ENCODE data around the gene KCNJ9. TPM values are rescaled to one million over a fixed set of nuclear protein-coding genes. Genes with fewer than 3 reads are reported as not detected.

Gene KCNJ9
- total RNA-seq, 2 donors from 2014 or later: 0.08 TPM; not detected in 1

GRCh38 chr1:160082487-160082886 is 1.1 kb downstream of the KCNJ9 start:
- Histone ChIP-seq H3K27ac (no peak overlapping the region), H3K36me3 (no peaks in the 10 kb centered on the region), H3K9me3 (no peaks in the 10 kb centered on the region), H3K4me1 (peaks cover 0 to 11% of the 10 kb centered on the region in 2 donors), H3K4me3 (no peak overlapping the region), H3K27me3 (no peaks in the 10 kb centered on the region)
- TF ChIP-seq CTCF (IDR thresholded peaks at IDR 0.05): no peak
- no peak for DNase-seq (ENCODE audit: low spot score)

GRCh38 chr1:160082926-160083325 is 1.6 kb downstream of the KCNJ9 start:
- H3K4me3 ChIP-seq: no peak overlapping the region
- no peaks in the 10 kb centered on the region for H3K9me3 ChIP-seq
- no peak for TF ChIP-seq CTCF (IDR thresholded peaks at IDR 0.05)
- H3K36me3 ChIP-seq: no peaks in the 10 kb centered on the region
- no peak overlapping the region for H3K27ac ChIP-seq
- no peaks in the 10 kb centered on the region for H3K27me3 ChIP-seq
- H3K4me1 ChIP-seq: peaks cover 0 to 11% of the 10 kb centered on the region in 2 donors
- DNase-seq (ENCODE audit: low spot score): no peak

GRCh38 chr1:160083968-160084770 is 2.8 kb downstream of the KCNJ9 start:
- DNase-seq (ENCODE audit: low spot score): no peak
- no peaks in the 10 kb centered on the region for H3K9me3 ChIP-seq
- H3K4me1 ChIP-seq: peaks cover 0 to 11% of the 10 kb centered on the region in 2 donors
- H3K4me3 ChIP-seq: peak overlapping the region; percentile 26 to 48
- H3K27me3 ChIP-seq: no peaks in the 10 kb centered on the region
- H3K27ac ChIP-seq: no peak overlapping the region
- peak; percentile 48 to 82 for TF ChIP-seq CTCF (IDR thresholded peaks at IDR 0.05)
- H3K36me3 ChIP-seq: no peaks in the 10 kb centered on the region

GRCh38 chr1:160084771-160085321 is 3.5 kb downstream of the KCNJ9 start:
- H3K9me3 ChIP-seq: no peaks in the 10 kb centered on the region
- no peak overlapping the region for H3K27ac ChIP-seq
- no peak overlapping the region for H3K4me3 ChIP-seq
- peaks cover 0 to 11% of the 10 kb centered on the region in 2 donors for H3K4me1 ChIP-seq
- no peak for TF ChIP-seq CTCF (IDR thresholded peaks at IDR 0.05)
- H3K27me3 ChIP-seq: no peaks in the 10 kb centered on the region
- DNase-seq (ENCODE audit: low spot score): no peak
- no peaks in the 10 kb centered on the region for H3K36me3 ChIP-seq

GRCh38 chr1:160085686-160086455 is 4.5 kb downstream of the KCNJ9 start:
- Histone ChIP-seq H3K4me1 (peaks cover 0 to 11% of the 10 kb centered on the region in 2 donors), H3K27me3 (no peaks in the 10 kb centered on the region), H3K9me3 (no peaks in the 10 kb centered on the region), H3K36me3 (peaks cover under 1% of the 10 kb centered on the region), H3K4me3 (no peak overlapping the region), H3K27ac (peak overlapping the region; percentile 51 to 56)
- peak; percentile 85 to 86 for TF ChIP-seq CTCF (IDR thresholded peaks at IDR 0.05)
- peak; percentile 90 for DNase-seq (ENCODE audit: low spot score)
